ENCODE measurements around the gene UBA3. TPM values are rescaled to one million over a fixed set of nuclear protein-coding genes. Genes with fewer than 3 reads are reported as not detected.
A peak's percentile ranks its signal among the peaks of the same experiment; 100 is the strongest.

UBA3 gene
- total RNA-seq, 1 donor from 2014 or later = 144 TPM

DNA sequence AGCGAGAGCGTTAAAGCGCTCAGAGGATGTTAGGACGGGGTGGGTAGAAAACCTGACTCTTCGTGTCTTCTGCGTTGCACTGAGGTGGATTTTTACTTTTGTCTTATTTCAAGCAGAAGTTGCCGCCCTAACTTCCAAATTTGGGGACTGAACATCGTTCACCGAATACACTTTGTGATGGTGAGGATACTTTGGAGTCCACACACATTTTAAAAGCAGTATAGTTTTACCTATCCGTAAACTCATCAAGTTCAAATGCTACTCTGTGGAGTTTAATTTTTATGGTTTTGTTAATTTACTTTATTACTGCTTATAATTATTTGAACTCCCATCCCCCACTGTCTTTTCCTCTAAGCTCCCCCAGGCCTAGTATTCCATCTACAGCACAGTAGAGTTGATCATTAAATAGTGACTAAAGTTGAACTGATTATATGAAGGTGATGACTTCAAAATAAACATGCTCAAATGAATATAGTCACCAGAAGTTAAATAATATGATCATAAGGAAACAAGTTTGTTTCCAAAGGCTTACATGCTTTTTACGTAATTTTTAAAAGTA, 66.1 kb downstream of the UBA3 start:
- H3K4me1 ChIP-seq = peaks cover 18% of the 10 kb centered on the region
- Mint-ChIP-seq H3K27ac (no peak overlapping the region), H3K27me3 (ENCODE audit: insufficient read depth, low read depth) (peaks cover 10% of the 10 kb centered on the region), H3K4me1 (peaks cover 29% of the 10 kb centered on the region), H3K4me3 (peak overlapping the region; percentile 84), H3K36me3 (peaks cover 4% of the 10 kb centered on the region), H3K9me3 (no peaks in the 10 kb centered on the region)
- H3K79me2 ChIP-seq (ENCODE audit: low read depth) = no peaks in the 10 kb centered on the region
- H4K20me1 ChIP-seq (ENCODE audit: low read depth) = peaks cover 7% of the 10 kb centered on the region
- peak overlapping the region; percentile 93 for H3K4me2 ChIP-seq
- DNase-seq (ENCODE audit: low spot score) = no peak
- H3F3A ChIP-seq (ENCODE audit: low read depth) = peaks cover 26% of the 10 kb centered on the region
- peak overlapping the region; percentile 96 for H2AFZ ChIP-seq (replicated peaks)
- peaks cover 43% of the 10 kb centered on the region for H3K27me3 ChIP-seq
- TF ChIP-seq, protein P1, sequence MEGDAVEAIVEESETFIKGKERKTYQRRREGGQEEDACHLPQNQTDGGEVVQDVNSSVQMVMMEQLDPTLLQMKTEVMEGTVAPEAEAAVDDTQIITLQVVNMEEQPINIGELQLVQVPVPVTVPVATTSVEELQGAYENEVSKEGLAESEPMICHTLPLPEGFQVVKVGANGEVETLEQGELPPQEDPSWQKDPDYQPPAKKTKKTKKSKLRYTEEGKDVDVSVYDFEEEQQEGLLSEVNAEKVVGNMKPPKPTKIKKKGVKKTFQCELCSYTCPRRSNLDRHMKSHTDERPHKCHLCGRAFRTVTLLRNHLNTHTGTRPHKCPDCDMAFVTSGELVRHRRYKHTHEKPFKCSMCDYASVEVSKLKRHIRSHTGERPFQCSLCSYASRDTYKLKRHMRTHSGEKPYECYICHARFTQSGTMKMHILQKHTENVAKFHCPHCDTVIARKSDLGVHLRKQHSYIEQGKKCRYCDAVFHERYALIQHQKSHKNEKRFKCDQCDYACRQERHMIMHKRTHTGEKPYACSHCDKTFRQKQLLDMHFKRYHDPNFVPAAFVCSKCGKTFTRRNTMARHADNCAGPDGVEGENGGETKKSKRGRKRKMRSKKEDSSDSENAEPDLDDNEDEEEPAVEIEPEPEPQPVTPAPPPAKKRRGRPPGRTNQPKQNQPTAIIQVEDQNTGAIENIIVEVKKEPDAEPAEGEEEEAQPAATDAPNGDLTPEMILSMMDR (IDR thresholded peaks at IDR 0.05) = no peak
- TF ChIP-seq EZH2 (IDR thresholded peaks at IDR 0.05) (no peak), EZH2phosphoT487 (IDR thresholded peaks at IDR 0.05) (no peak)
- H3K9me3 ChIP-seq (ENCODE audit: low read depth) = no peaks in the 10 kb centered on the region
- H3K36me3 ChIP-seq = no peaks in the 10 kb centered on the region
- no peak overlapping the region for H3K27ac ChIP-seq
- H3K9ac ChIP-seq = no peak overlapping the region
- H3K4me3 ChIP-seq = peak overlapping the region; percentile 80

DNA sequence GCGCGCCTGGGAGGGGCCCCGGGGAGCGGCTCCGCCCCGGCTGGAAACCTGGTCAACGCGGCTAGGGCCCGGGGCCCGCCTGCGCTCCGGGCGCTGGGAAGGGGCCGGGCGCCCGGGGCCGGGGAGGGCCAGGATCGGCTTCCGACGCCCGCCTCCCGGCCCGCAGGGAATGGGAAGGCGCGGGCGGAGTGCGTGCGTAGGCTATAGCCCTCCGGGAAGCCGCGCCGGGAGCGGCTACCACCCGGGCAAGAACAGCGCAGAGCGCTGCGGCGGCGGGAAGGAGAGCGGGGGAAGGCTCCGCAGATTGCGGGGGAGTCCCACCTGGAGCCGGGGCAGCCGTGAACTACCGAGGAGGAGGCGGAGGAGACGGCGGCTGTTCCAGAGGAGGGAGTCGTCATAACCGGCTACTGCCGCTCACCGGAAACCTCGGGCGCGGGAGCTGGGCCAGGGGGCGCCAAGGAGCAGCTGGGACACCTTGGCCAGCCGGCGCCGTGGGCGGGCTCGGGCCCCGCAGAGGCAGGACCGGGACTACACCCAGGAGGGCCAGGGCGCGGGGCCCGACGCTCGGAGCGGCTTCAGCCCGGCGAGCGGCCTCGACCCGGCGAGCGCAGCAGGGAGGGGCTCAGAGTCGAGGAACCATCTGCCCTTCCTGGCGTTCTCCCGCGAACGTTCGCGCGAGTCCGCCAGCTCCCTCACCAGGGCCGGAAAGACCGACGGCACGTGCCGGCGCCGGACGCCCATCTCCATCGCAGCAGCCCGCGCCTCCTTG, 66.7 kb downstream of the UBA3 start, which contains the start of gene EOGT:
TSS of gene EOGT (minus strand) at position 432 of the 769 bp plus-strand sequence. CDS start 3,838 bp downstream, outside the sequence.
- Histone ChIP-seq H3K36me3 (no peaks in the 10 kb centered on the region), H3K4me3 (peak within 1 kb of the TSS; percentile 80), H3K9me3 (ENCODE audit: low read depth) (no peaks in the 10 kb centered on the region), H3K27ac (no peak within 1 kb of the TSS), H2AFZ (replicated peaks) (peak within 1 kb of the TSS; percentile 96), H3K9ac (no peak within 1 kb of the TSS), H3K4me1 (peaks cover 23% of the 10 kb centered on the region), H3K27me3 (peaks cover 43% of the 10 kb centered on the region), H3K79me2 (ENCODE audit: low read depth) (no peaks in the 10 kb centered on the region), H3F3A (ENCODE audit: low read depth) (peaks cover 31% of the 10 kb centered on the region), H4K20me1 (ENCODE audit: low read depth) (peaks cover 7% of the 10 kb centered on the region), H3K4me2 (peak within 1 kb of the TSS; percentile 93)
- H3K4me3 Mint-ChIP-seq = peak within 1 kb of the TSS; percentile 88
- no peaks in the 10 kb centered on the region for H3K9me3 Mint-ChIP-seq
- H3K36me3 Mint-ChIP-seq = peaks cover 4% of the 10 kb centered on the region
- peaks cover 10% of the 10 kb centered on the region for H3K27me3 Mint-ChIP-seq (ENCODE audit: insufficient read depth, low read depth)
- peak; percentile 71 for TF ChIP-seq EZH2 (IDR thresholded peaks at IDR 0.05)
- TF ChIP-seq, protein P1 (IDR thresholded peaks at IDR 0.05) = peak; percentile 62
- TF ChIP-seq EZH2phosphoT487 (IDR thresholded peaks at IDR 0.05) = peak; percentile 76
- DNase-seq (ENCODE audit: low spot score) = peak; percentile 83
- peaks cover 35% of the 10 kb centered on the region for H3K4me1 Mint-ChIP-seq
- peak within 1 kb of the TSS; percentile 88 for H3K27ac Mint-ChIP-seq

DNA sequence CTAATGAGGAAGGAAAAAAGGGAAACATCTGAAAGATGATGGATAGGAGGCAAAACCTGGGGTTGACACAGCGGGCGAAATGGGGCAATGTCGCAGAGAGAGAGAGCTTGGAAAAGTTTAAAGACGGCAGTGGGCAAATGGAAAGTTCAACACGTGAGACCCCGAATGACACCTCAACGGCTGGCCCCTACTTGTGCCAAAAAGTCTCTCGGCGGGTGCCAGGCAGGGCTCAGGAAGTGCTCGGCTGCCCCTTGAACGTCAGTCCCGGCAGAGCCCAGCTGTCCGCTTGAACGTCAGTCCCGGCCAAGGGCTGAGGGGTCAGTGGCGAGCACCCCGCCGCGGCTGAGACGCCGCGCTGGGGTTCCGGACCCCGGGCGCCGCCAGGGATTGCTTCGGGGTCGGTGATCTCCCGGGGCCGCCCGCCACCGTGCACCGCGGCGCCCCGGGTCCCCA, 67.3 kb downstream of the UBA3 start:
- Mint-ChIP-seq H3K27ac (peak overlapping the region; percentile 88), H3K36me3 (peaks cover 4% of the 10 kb centered on the region), H3K9me3 (no peaks in the 10 kb centered on the region), H3K27me3 (ENCODE audit: insufficient read depth, low read depth) (peaks cover 10% of the 10 kb centered on the region), H3K4me1 (peaks cover 37% of the 10 kb centered on the region), H3K4me3 (peak overlapping the region; percentile 88)
- H2AFZ ChIP-seq (replicated peaks) = peak overlapping the region; percentile 96
- H3K79me2 ChIP-seq (ENCODE audit: low read depth) = no peaks in the 10 kb centered on the region
- H3K9me3 ChIP-seq (ENCODE audit: low read depth) = no peaks in the 10 kb centered on the region
- no peak overlapping the region for H3K9ac ChIP-seq
- peaks cover 7% of the 10 kb centered on the region for H4K20me1 ChIP-seq (ENCODE audit: low read depth)
- peaks cover 31% of the 10 kb centered on the region for H3F3A ChIP-seq (ENCODE audit: low read depth)
- no peaks in the 10 kb centered on the region for H3K36me3 ChIP-seq
- DNase-seq (ENCODE audit: low spot score) = peak; percentile 52
- H3K27ac ChIP-seq = no peak overlapping the region
- H3K4me3 ChIP-seq = peak overlapping the region; percentile 80
- H3K4me1 ChIP-seq = peaks cover 23% of the 10 kb centered on the region
- peaks cover 43% of the 10 kb centered on the region for H3K27me3 ChIP-seq
- peak overlapping the region; percentile 93 for H3K4me2 ChIP-seq
- TF ChIP-seq, protein P1 (IDR thresholded peaks at IDR 0.05) = no peak
- TF ChIP-seq EZH2phosphoT487 (IDR thresholded peaks at IDR 0.05) = peak; percentile 54
- peak; percentile 37 for TF ChIP-seq EZH2 (IDR thresholded peaks at IDR 0.05)

Measured in neural progenitor cell (in vitro differentiated cells).